Endometrial microvascular endothelial cells (primary cell): ENCODE results near the gene PAQR7. TPM values are rescaled to one million over a fixed set of nuclear protein-coding genes. Genes with fewer than 3 reads are reported as not detected.

ENCODE experiments used
- in situ Hi-C: cut with HindIII; loops from 2 replicates; pipeline ENCODE4 v1.10.0; 2017; ENCODE audit warnings: low sequenced_read_pairs, low pct_unique_long_range_greater_than_20kb; ENCODE audit errors: inconsistent ontology term
- total RNA-seq: library from RNA; depleted of rRNA; stranded (reverse); fragments of >200 nt; gene quantifications from one replicate; pipeline ENCODE4 v1.2.3, GENCODE V29; 2015; ENCODE audit errors: inconsistent ontology term

PAQR7 gene
- total RNA-seq, 1 donor from 2014 or later: 5.5 TPM

GRCh38 chr1:25904943-25905679 lies 29.6 kb upstream of the PAQR7 start:
- in situ Hi-C loops: no loop called here

GRCh38 chr1:25903986-25904385 lies 28.5 kb upstream of the PAQR7 start:
- in situ Hi-C loops: no loop called here

GRCh38 chr1:25902462-25902861 lies 27.0 kb upstream of the PAQR7 start:
- in situ Hi-C loops: no loop called here

- in situ Hi-C loops: no loop called here
Measured at GRCh38 chr1:25900219-25900618, 24.7 kb upstream of the PAQR7 start.

- in situ Hi-C loops: loop anchor here (10.0 kb wide), 1 partner anchor 95 kb away; the partner anchor contains the start of gene PAFAH2
Measured at GRCh38 chr1:25899792-25900191, 24.3 kb upstream of the PAQR7 start.

GRCh38 chr1:25898223-25899015 lies 22.9 kb upstream of the PAQR7 start:
- in situ Hi-C loops: loop anchor here (10.0 kb wide), 1 partner anchor 96 kb away; the partner anchor contains the start of gene PAFAH2

- in situ Hi-C loops: loop anchor here (10.0 kb wide), 1 partner anchor 97 kb away; the partner anchor contains the start of gene PAFAH2
Measured at GRCh38 chr1:25897754-25898153, 22.2 kb upstream of the PAQR7 start.

GRCh38 chr1:25896266-25896665 lies 20.8 kb upstream of the PAQR7 start:
- in situ Hi-C loops: loop anchor here (10.0 kb wide), 1 partner anchor 99 kb away; the partner anchor contains the start of gene PAFAH2

GRCh38 chr1:25895365-25895990 lies 20.0 kb upstream of the PAQR7 start:
- in situ Hi-C loops: loop anchor here (10.0 kb wide), 1 partner anchor 99 kb away; the partner anchor contains the start of gene PAFAH2

- in situ Hi-C loops: loop anchor here (10.0 kb wide), 1 partner anchor 102 kb away; the partner anchor contains the start of gene PAFAH2
Measured at GRCh38 chr1:25893116-25893515, 17.6 kb upstream of the PAQR7 start.

- in situ Hi-C loops: loop anchor here (10.0 kb wide), 1 partner anchor 103 kb away; the partner anchor contains the start of gene PAFAH2
Measured at GRCh38 chr1:25891606-25892005, 16.1 kb upstream of the PAQR7 start.

- in situ Hi-C loops: loop anchor here (10.0 kb wide), 1 partner anchor 104 kb away; the partner anchor contains the start of gene PAFAH2
Measured at GRCh38 chr1:25890239-25891034, 14.9 kb upstream of the PAQR7 start.

GRCh38 chr1:25889470-25889869 lies 14.0 kb upstream of the PAQR7 start:
- in situ Hi-C loops: no loop called here

GRCh38 chr1:25888426-25888987 lies 13.0 kb upstream of the PAQR7 start:
- in situ Hi-C loops: no loop called here

GRCh38 chr1:25885602-25886001 lies 10.1 kb upstream of the PAQR7 start:
- in situ Hi-C loops: no loop called here

GRCh38 chr1:25881266-25881665 lies 5.8 kb upstream of the PAQR7 start:
- in situ Hi-C loops: no loop called here

- in situ Hi-C loops: no loop called here
Measured at GRCh38 chr1:25880518-25880917, 5.0 kb upstream of the PAQR7 start.

GRCh38 chr1:25879675-25880074 lies 4.2 kb upstream of the PAQR7 start:
- in situ Hi-C loops: no loop called here
